HEK293 (cell line): ENCODE data around the gene PSD4.

Experiments used
- CTCF ChIA-PET: fragments of 350-600 bp; formaldehyde crosslinking; extraction: SDS; loops from one replicate; lab custom pipeline; 2021; ENCODE audit warnings: antibody characterized with exemption; lab: Yijun Ruan, JAX
- POLR2A ChIA-PET: fragments of 300-600 bp; formaldehyde crosslinking; extraction: SDS; loops from one replicate; lab custom pipeline; 2020; ENCODE audit warnings: antibody characterized with exemption, inconsistent platforms; lab: Yijun Ruan, JAX
- H3K27ac ChIP-seq: fragments of 200-500 bp; sonication (Bioruptor generic); 2 replicates; pipeline ENCODE4 v1.5.1; 2014; ENCODE audit warnings: low read depth, low read length, control low read depth, inconsistent platforms; ENCODE audit errors: extremely low read depth
- H3K36me3 ChIP-seq, 2 experiments: fragments of 200-500 bp in 1 of 2; sonication (Bioruptor generic) in 1 of 2; 1 replicate in 1 of 2; 2 replicates in 1 of 2; pipeline ENCODE4 v1.5.1; 2014 to 2017; ENCODE audit warnings: inconsistent platforms in 2 of 2, low read length in 2 of 2; ENCODE audit not compliant: control insufficient read depth in 2 of 2, insufficient read depth in 1 of 2
- H3K4me1 ChIP-seq: fragments of 200-500 bp; sonication (Bioruptor generic); 2 replicates; pipeline ENCODE4 v1.5.1; 2014; ENCODE audit warnings: mild to moderate bottlenecking, low read length, inconsistent platforms; ENCODE audit not compliant: control insufficient read depth, insufficient read depth
- H3K4me3 ChIP-seq: 2 replicates; pipeline ENCODE4 v1.5.1; 2011; ENCODE audit warnings: low read depth, mild to moderate bottlenecking, control low read depth, low read length, moderate library complexity
- H3K9me3 ChIP-seq: fragments of 200-500 bp; sonication (Bioruptor generic); 2 replicates; pipeline ENCODE4 v1.5.1; 2014; ENCODE audit warnings: low read depth, low read length, inconsistent platforms; ENCODE audit not compliant: control insufficient read depth, insufficient read depth
- KLF1 ChIP-seq: fragments of 450-650 bp; formaldehyde crosslinking; IDR thresholded peaks from 2 replicates; pipeline ENCODE4 v1.5.1; 2016; ENCODE audit warnings: missing biosample characterization, missing genetic modification characterization
- KLF7 ChIP-seq: fragments of 450-650 bp; formaldehyde crosslinking; IDR thresholded peaks from 2 replicates; pipeline ENCODE4 v1.5.1; 2016; ENCODE audit warnings: missing biosample characterization, missing genetic modification characterization, borderline replicate concordance
- KLF8 ChIP-seq: fragments of 450-650 bp; formaldehyde crosslinking; IDR thresholded peaks from 2 replicates; pipeline ENCODE4 v1.5.1; 2016; ENCODE audit warnings: missing biosample characterization, missing genetic modification characterization
- REPIN1 ChIP-seq: fragments of 450-650 bp; formaldehyde crosslinking; IDR thresholded peaks from 2 replicates; pipeline ENCODE4 v1.5.1; 2017; ENCODE audit warnings: missing biosample characterization, missing genetic modification characterization, low read depth
- SALL2 ChIP-seq: fragments of 450-650 bp; formaldehyde crosslinking; IDR thresholded peaks from 2 replicates; pipeline ENCODE4 v1.5.0; 2017; ENCODE audit warnings: missing biosample characterization, mild to moderate bottlenecking, missing genetic modification characterization, borderline replicate concordance
- WT1 ChIP-seq: fragments of 450-650 bp; formaldehyde crosslinking; IDR thresholded peaks from 2 replicates; pipeline ENCODE4 v1.5.1; 2016; ENCODE audit warnings: missing biosample characterization, missing genetic modification characterization
- ZEB2 ChIP-seq: fragments of 450-650 bp; formaldehyde crosslinking; IDR thresholded peaks from 2 replicates; pipeline ENCODE4 v1.5.1; 2016; ENCODE audit warnings: missing biosample characterization, missing genetic modification characterization
- ZFP41 ChIP-seq: fragments of 450-650 bp; formaldehyde crosslinking; IDR thresholded peaks from 2 replicates; pipeline ENCODE4 v1.5.1; 2016; ENCODE audit warnings: missing biosample characterization, missing genetic modification characterization, borderline replicate concordance
- ZNF121 ChIP-seq: fragments of 450-650 bp; formaldehyde crosslinking; IDR thresholded peaks from 2 replicates; pipeline ENCODE4 v1.5.1; 2016; ENCODE audit warnings: missing biosample characterization, missing genetic modification characterization
- ZNF132 ChIP-seq: fragments of 450-650 bp; formaldehyde crosslinking; IDR thresholded peaks from 2 replicates; pipeline ENCODE4 v1.5.1; 2017; ENCODE audit warnings: missing biosample characterization, missing genetic modification characterization, borderline replicate concordance
- ZNF174 ChIP-seq: fragments of 450-650 bp; formaldehyde crosslinking; IDR thresholded peaks from 2 replicates; pipeline ENCODE4 v1.5.0; 2017; ENCODE audit warnings: missing biosample characterization, mild to moderate bottlenecking, missing genetic modification characterization
- ZNF19 ChIP-seq: fragments of 450-650 bp; formaldehyde crosslinking; IDR thresholded peaks from 2 replicates; pipeline ENCODE4; 2016; ENCODE audit warnings: missing biosample characterization, missing genetic modification characterization, low read depth
- ZNF239 ChIP-seq: fragments of 450-650 bp; formaldehyde crosslinking; IDR thresholded peaks from 2 replicates; pipeline ENCODE4 v1.5.1; 2016; ENCODE audit warnings: missing biosample characterization, missing genetic modification characterization
- ZNF274 ChIP-seq, 2 experiments: fragments of 200-500 bp in 1 of 2; fragments of 450-650 bp in 1 of 2; sonication (Bioruptor generic) in 1 of 2; formaldehyde crosslinking in 1 of 2; IDR thresholded peaks; 2 replicates each; pipeline versions ENCODE4 v1.5.1 to v1.6.1; 2014 to 2016; ENCODE audit warnings: borderline replicate concordance in 1 of 2, inconsistent platforms in 1 of 2, low read length in 1 of 2, missing biosample characterization in 1 of 2, missing genetic modification characterization in 1 of 2
- ZNF292 ChIP-seq: fragments of 450-650 bp; formaldehyde crosslinking; IDR thresholded peaks from 2 replicates; pipeline ENCODE4 v1.5.1; 2016; ENCODE audit warnings: low read depth, missing biosample characterization, missing genetic modification characterization, borderline replicate concordance
- ZNF302 ChIP-seq: fragments of 450-650 bp; formaldehyde crosslinking; IDR thresholded peaks from 2 replicates; pipeline ENCODE4 v1.5.1; 2016; ENCODE audit warnings: missing biosample characterization, missing genetic modification characterization, low read depth
- ZNF335 ChIP-seq: fragments of 450-650 bp; formaldehyde crosslinking; conservative IDR thresholded peaks from 2 replicates; pipeline ENCODE4 v1.5.1; 2016; ENCODE audit warnings: missing biosample characterization, missing genetic modification characterization
- ZNF404 ChIP-seq: fragments of 450-650 bp; formaldehyde crosslinking; IDR thresholded peaks from 2 replicates; pipeline ENCODE4 v1.5.1; 2017; ENCODE audit warnings: missing biosample characterization, missing genetic modification characterization
- ZNF423 ChIP-seq: fragments of 450-650 bp; formaldehyde crosslinking; IDR thresholded peaks from 2 replicates; pipeline ENCODE4 v1.5.1; 2016; ENCODE audit warnings: missing biosample characterization, missing genetic modification characterization
- ZNF544 ChIP-seq: fragments of 450-650 bp; formaldehyde crosslinking; IDR thresholded peaks from 2 replicates; pipeline ENCODE4 v1.5.0; 2017; ENCODE audit warnings: missing biosample characterization, missing genetic modification characterization
- TF ChIP-seq, protein P1 (sequence below): fragments of 450-650 bp; formaldehyde crosslinking; IDR thresholded peaks from 2 replicates; pipeline ENCODE4 v1.5.1; 2016; ENCODE audit warnings: missing biosample characterization, missing genetic modification characterization
- TF ChIP-seq, protein P2 (sequence below): fragments of 450-650 bp; formaldehyde crosslinking; IDR thresholded peaks from 2 replicates; pipeline ENCODE4 v1.5.1; 2016; ENCODE audit warnings: missing biosample characterization, missing genetic modification characterization
- TF ChIP-seq, protein P3 (sequence below): fragments of 450-650 bp; formaldehyde crosslinking; IDR thresholded peaks from 2 replicates; pipeline ENCODE4 v1.5.1; 2017; ENCODE audit warnings: missing biosample characterization, missing genetic modification characterization

The PSD4 gene

DNA sequence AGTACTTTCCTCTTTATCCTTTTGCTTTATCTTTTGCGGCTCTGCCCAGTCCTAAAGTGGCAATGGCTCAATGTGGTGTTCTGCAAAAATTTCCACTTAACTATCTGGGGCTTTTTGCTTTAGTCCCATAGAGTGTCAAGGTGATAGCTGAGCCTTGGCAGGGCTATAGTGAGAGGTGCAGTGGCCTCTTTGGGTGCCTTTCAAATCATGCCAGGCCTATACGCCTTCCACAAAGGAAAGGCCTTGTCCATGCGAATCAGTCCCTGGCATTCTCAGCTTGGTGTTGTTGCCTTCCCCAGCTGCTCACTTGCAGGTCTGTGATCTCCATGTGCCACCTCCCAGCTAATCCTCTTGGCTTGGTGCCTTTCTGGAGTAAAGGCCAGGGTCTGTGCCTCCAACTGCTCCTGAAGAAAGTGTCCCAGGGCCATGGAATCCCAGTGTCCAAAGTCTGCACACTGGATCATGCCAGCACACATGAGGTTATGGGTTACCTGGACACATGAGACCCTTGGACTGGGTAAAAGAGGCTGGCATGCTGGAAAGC is 78.3 kb downstream of the PSD4 start:
- TF ChIP-seq ZNF423 (tag by site-specific recombination) (no peak), ZNF239 (no peak), ZNF544 (no peak), ZNF292 (tag by site-specific recombination) (no peak), KLF7 (tag by site-specific recombination) (no peak), ZFP41 (tag by site-specific recombination) (no peak), ZEB2 (tag by site-specific recombination) (no peak)
- TF ChIP-seq, protein P1, sequence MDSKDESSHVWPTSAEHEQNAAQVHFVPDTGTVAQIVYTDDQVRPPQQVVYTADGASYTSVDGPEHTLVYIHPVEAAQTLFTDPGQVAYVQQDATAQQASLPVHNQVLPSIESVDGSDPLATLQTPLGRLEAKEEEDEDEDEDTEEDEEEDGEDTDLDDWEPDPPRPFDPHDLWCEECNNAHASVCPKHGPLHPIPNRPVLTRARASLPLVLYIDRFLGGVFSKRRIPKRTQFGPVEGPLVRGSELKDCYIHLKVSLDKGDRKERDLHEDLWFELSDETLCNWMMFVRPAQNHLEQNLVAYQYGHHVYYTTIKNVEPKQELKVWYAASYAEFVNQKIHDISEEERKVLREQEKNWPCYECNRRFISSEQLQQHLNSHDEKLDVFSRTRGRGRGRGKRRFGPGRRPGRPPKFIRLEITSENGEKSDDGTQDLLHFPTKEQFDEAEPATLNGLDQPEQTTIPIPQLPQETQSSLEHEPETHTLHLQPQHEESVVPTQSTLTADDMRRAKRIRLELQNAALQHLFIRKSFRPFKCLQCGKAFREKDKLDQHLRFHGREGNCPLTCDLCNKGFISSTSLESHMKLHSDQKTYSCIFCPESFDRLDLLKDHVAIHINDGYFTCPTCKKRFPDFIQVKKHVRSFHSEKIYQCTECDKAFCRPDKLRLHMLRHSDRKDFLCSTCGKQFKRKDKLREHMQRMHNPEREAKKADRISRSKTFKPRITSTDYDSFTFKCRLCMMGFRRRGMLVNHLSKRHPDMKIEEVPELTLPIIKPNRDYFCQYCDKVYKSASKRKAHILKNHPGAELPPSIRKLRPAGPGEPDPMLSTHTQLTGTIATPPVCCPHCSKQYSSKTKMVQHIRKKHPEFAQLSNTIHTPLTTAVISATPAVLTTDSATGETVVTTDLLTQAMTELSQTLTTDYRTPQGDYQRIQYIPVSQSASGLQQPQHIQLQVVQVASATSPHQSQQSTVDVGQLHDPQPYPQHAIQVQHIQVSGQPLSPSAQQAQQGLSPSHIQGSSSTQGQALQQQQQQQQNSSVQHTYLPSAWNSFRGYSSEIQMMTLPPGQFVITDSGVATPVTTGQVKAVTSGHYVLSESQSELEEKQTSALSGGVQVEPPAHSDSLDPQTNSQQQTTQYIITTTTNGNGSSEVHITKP (tag by site-specific recombination): no peak
- TF ChIP-seq, protein P2, sequence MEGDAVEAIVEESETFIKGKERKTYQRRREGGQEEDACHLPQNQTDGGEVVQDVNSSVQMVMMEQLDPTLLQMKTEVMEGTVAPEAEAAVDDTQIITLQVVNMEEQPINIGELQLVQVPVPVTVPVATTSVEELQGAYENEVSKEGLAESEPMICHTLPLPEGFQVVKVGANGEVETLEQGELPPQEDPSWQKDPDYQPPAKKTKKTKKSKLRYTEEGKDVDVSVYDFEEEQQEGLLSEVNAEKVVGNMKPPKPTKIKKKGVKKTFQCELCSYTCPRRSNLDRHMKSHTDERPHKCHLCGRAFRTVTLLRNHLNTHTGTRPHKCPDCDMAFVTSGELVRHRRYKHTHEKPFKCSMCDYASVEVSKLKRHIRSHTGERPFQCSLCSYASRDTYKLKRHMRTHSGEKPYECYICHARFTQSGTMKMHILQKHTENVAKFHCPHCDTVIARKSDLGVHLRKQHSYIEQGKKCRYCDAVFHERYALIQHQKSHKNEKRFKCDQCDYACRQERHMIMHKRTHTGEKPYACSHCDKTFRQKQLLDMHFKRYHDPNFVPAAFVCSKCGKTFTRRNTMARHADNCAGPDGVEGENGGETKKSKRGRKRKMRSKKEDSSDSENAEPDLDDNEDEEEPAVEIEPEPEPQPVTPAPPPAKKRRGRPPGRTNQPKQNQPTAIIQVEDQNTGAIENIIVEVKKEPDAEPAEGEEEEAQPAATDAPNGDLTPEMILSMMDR (tag by site-specific recombination): no peak
- Histone ChIP-seq H3K36me3 (no peaks in the 10 kb centered on the region), H3K4me3 (no peak overlapping the region), H3K9me3 (no peaks in the 10 kb centered on the region), H3K4me1 (no peaks in the 10 kb centered on the region), H3K27ac (no peak overlapping the region)
- CTCF ChIA-PET: interaction anchor here (1.0 to 8.4 kb wide), 5 partner anchors 12 to 124 kb away, joined by 3 to 66 read pairs (median 4); no protein-coding TSS in a partner anchor
- POLR2A ChIA-PET: no interaction called here

DNA sequence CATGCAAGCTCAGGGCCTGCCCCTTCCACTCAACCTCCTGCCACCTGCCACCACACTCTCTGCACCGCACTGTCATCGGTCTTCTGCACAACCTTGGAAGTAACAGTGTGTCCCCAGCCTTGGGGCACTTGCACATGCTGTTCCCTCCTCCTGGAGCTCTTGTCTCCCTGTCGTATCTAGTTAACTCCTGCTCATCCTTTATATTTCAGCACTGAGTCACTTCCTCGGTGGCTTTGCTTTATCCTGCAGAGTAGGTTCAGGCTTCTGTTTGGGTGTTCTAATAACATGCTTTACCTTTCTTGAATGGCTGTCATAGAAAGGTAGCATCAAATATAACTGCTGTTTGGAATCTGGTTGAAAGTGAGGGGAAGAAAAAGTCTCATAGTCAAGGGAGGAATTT is 79.7 kb downstream of the PSD4 start:
- no peaks in the 10 kb centered on the region for H3K4me1 ChIP-seq
- ChIA-PET POLR2A (no interaction called here), CTCF (interaction anchor here (2.5 to 8.4 kb wide), 2 partner anchors 116 to 136 kb away, joined by 13 to 66 read pairs; no protein-coding TSS in a partner anchor)
- H3K27ac ChIP-seq: no peak overlapping the region
- H3K36me3 ChIP-seq: no peaks in the 10 kb centered on the region
- H3K9me3 ChIP-seq: no peaks in the 10 kb centered on the region
- no peak overlapping the region for H3K4me3 ChIP-seq
- TF ChIP-seq KLF1 (tag by site-specific recombination) (no peak), ZNF19 (tag by site-specific recombination) (no peak), ZNF274 (IDR thresholded peaks at IDR 0.05; ENCODE audit: low read length) (no peak), ZNF274 (tag by site-specific recombination; IDR thresholded peaks at IDR 0.05; ENCODE audit: borderline replicate concordance) (no peak), ZNF132 (tag by site-specific recombination) (no peak), ZNF174 (no peak), ZNF404 (no peak), REPIN1 (tag by site-specific recombination) (no peak), ZNF121 (tag by site-specific recombination) (no peak), ZNF302 (tag by site-specific recombination) (no peak), SALL2 (tag by site-specific recombination) (no peak), KLF8 (tag by site-specific recombination) (no peak), WT1 (no peak), ZNF335 (tag by site-specific recombination) (no peak)
- TF ChIP-seq, protein P3, sequence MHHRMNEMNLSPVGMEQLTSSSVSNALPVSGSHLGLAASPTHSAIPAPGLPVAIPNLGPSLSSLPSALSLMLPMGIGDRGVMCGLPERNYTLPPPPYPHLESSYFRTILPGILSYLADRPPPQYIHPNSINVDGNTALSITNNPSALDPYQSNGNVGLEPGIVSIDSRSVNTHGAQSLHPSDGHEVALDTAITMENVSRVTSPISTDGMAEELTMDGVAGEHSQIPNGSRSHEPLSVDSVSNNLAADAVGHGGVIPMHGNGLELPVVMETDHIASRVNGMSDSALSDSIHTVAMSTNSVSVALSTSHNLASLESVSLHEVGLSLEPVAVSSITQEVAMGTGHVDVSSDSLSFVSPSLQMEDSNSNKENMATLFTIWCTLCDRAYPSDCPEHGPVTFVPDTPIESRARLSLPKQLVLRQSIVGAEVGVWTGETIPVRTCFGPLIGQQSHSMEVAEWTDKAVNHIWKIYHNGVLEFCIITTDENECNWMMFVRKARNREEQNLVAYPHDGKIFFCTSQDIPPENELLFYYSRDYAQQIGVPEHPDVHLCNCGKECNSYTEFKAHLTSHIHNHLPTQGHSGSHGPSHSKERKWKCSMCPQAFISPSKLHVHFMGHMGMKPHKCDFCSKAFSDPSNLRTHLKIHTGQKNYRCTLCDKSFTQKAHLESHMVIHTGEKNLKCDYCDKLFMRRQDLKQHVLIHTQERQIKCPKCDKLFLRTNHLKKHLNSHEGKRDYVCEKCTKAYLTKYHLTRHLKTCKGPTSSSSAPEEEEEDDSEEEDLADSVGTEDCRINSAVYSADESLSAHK (tag by site-specific recombination): no peak
- TF ChIP-seq, all 188 proteins: peak for 0
